GM10248 (cell line): ENCODE measurements around the gene DGKA.

Experiments
- CTCF ChIA-PET: fragments of 300-600 bp; sonication (Branson Sonifier 250); formaldehyde crosslinking; extraction: SDS; loops from one replicate; lab custom pipeline; 2021; ENCODE audit warnings: antibody characterized with exemption; lab: Yijun Ruan, JAX
- POLR2A ChIA-PET: fragments of 350-650 bp; sonication (Branson Sonifier 250); formaldehyde crosslinking; extraction: SDS; loops from one replicate; lab custom pipeline; 2020; ENCODE audit warnings: antibody characterized with exemption; lab: Yijun Ruan, JAX
- DNase-seq: peaks from one replicate; pipeline ENCODE4 v3.0.0; 2012; ENCODE audit errors: extremely low spot score
- TF ChIP-seq, protein P1 (sequence below): IDR thresholded peaks from 2 replicates; pipeline ENCODE4 v1.5.1; 2012; ENCODE audit warnings: mild to moderate bottlenecking, low read depth; ENCODE audit errors: extremely low read depth, missing control alignments, control extremely low read depth

The DGKA gene

DNA sequence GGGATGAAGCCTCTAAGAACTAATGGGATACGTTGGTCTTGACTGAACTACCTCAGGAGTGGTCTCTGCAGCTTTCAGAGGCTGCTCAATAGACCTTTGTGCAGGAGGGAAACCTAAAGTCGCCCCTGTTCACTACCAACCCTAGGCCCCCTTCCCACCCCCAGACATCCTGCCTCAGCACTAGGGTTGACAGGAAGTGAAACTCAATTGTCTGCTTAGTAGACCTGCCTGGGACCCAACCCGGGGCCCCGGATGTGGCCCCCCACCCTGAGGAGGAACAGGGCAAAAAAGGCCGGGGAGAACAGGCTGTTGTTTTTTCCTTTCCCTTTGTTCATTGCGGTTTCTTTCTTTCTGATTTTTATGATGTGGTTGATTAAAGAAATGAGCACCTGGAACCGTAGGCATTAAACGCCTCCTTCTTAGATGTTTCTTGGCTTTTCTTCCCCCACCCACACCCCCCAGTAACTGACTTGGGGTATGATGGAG, 1.6 kb upstream of the DGKA start:
- ChIA-PET POLR2A (interaction anchor here (1.2 kb wide), 1 partner anchor 44 kb away, joined by 4 read pairs; the partner anchor contains the start of gene RAB5B), CTCF (interaction anchor here (1.3 to 7.5 kb wide), 7 partner anchors 8 to 191 kb away, joined by 3 to 92 read pairs (median 7); partner anchors contain the start of gene RAB5B)
- TF ChIP-seq, protein P1, sequence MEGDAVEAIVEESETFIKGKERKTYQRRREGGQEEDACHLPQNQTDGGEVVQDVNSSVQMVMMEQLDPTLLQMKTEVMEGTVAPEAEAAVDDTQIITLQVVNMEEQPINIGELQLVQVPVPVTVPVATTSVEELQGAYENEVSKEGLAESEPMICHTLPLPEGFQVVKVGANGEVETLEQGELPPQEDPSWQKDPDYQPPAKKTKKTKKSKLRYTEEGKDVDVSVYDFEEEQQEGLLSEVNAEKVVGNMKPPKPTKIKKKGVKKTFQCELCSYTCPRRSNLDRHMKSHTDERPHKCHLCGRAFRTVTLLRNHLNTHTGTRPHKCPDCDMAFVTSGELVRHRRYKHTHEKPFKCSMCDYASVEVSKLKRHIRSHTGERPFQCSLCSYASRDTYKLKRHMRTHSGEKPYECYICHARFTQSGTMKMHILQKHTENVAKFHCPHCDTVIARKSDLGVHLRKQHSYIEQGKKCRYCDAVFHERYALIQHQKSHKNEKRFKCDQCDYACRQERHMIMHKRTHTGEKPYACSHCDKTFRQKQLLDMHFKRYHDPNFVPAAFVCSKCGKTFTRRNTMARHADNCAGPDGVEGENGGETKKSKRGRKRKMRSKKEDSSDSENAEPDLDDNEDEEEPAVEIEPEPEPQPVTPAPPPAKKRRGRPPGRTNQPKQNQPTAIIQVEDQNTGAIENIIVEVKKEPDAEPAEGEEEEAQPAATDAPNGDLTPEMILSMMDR = no peak
- peak; percentile 84 for DNase-seq

DNA sequence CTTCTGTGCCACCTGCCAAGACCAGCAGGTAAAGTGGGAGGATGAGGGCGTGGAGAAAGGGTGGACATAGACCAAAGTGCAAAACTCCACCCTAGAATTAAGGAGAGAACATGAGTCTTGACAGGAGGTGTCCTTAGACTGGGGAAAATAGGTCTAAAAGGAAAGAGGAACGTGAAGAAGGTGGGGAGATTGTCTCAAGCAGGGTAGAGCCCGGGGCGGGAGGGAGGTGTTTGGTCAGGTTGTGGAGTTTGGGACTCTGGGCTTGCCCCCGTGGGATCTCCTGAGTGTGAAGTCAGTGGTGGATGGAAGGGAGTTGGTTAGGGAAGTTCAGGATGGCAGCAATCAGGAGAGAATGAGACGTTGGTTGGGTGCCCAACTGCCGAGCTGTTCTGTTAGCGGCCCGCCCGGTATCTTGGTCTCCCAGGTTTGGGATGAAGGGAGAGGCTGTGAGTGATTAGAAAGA, 386 bp downstream of the DGKA start:
- DNase-seq = no peak
- CTCF ChIA-PET = interaction anchor here (0.9 to 7.5 kb wide), 10 partner anchors 6 to 193 kb away, joined by 3 to 92 read pairs (median 6); partner anchors contain the start of genes ORMDL2, PMEL, SARNP and SUOX
- POLR2A ChIA-PET = interaction anchor here (0.5 to 1.3 kb wide), 2 partner anchors 43 to 102 kb away, joined by 4 to 8 read pairs; partner anchors contain the start of genes DNAJC14 and RAB5B
- TF ChIP-seq, protein P1 = no peak

DNA sequence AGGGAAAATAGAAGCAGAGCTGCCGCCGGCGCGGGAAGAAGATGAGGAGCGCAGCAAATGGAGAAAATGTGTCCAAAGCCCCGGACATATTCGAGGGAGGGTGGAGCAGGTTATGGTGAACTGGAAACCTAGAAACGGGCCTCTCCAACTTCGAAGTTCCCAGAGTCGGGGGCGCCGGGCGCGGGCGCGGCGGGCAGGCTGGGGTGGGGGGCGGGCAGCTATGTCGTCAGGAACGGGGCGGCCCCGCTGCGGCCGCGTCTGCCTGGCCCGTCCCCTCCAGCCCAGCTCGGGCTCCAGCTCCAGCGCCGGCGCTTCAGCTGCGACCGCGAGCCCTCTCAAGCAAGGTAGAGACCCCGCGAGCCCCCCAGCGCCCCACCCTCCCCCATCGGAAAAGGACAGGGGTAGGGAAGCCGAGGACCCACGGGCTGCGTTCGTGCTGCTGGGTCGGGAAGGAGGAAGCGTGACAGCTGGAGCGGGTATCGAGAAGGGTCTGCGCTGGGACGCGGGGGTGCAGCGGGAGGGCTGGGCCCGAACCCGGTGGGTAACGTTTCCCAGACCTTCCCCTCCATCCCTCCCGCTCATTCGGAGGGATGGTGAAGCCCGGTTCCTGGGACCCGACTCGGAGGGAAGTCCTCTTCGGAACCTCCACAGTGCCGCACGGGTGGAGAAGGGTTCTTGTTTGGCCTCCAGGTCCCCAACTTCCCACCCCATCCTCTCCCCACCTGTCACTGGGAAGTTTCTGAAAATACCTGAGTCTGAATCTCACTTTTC, 1.0 kb downstream of the DGKA start:
- POLR2A ChIA-PET = interaction anchor here (0.5 to 1.3 kb wide), 2 partner anchors 42 to 103 kb away, joined by 4 to 8 read pairs; partner anchors contain the start of genes DNAJC14 and RAB5B
- CTCF ChIA-PET = interaction anchor here (0.9 to 7.5 kb wide), 11 partner anchors 6 to 194 kb away, joined by 3 to 92 read pairs (median 4); partner anchors contain the start of genes ORMDL2, PMEL, SARNP and SUOX
- TF ChIP-seq, protein P1 = no peak
- peak; percentile 65 for DNase-seq

DNA sequence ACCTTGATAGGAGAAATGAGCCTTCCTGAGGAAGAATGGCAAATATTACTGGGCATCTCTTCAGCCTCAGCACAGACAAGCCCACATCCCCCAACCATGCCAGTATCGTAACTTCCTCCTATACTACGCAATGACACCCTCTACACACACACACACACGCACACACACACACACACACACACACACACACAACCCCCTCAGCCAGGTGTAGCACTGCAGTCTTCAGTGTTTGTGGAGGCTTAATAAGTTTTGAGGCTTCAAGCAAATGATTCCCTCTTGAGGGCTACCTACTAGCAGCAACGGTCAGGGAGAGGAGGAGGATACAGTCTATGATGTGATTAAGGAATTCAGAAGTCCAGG, 1.6 kb downstream of the DGKA start:
- POLR2A ChIA-PET = interaction anchor here (1.3 kb wide), 1 partner anchor 42 kb away, joined by 8 read pairs; the partner anchor contains the start of gene RAB5B
- TF ChIP-seq, protein P1 = no peak
- CTCF ChIA-PET = interaction anchor here (1.0 to 7.5 kb wide), 9 partner anchors 5 to 194 kb away, joined by 3 to 92 read pairs (median 9); partner anchors contain the start of genes DNAJC14, ORMDL2 and SARNP
- peak; percentile 35 for DNase-seq

DNA sequence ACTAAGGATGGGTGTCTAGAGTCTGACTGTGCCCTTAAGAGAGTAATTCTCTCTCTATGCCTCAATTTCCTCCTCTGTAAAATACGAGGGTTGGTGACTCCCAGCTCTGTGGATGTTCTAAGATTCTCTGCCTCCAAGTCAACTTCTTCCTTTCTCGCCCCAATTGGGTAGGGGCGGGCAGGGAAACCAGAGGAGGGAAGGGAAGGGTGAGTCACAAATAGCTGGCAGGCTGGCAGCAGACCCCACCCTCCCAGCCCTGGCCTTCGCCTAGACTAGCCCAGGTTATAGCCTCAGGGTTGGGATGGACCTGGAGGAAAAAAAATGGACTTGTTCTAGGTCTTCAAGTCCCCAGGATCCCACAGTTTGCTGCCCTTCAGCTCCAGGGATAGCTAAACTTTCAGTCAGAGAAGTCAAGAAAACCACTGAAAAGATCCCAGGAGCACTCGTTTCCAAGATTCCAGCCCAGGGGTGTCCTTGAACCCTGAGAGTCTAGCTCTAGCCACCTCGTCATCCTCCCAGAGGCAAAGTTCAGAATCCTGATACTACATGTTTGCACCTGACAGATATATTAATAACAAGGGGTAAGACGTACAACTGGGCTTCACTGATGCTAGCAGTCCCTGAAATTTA, 2.3 kb downstream of the DGKA start:
- ChIA-PET CTCF (interaction anchor here (0.9 to 4.8 kb wide), 10 partner anchors 10 to 195 kb away, joined by 3 to 24 read pairs (median 8); partner anchors contain the start of gene DNAJC14), POLR2A (no interaction called here)
- DNase-seq = no peak
- TF ChIP-seq, protein P1 = no peak
